Activated CD8-positive, alpha-beta memory T cell treated with anti-CD3 and anti-CD28 coated beads, Interleukin-2, amount 10 ng/mL, durations not matched to agents 7 days and 5 days (primary cell): ENCODE results near the gene MYO15B. TPM values are rescaled to one million over a fixed set of nuclear protein-coding genes. Genes with fewer than 3 reads are reported as not detected.

Source experiments
- ATAC-seq: fragments of 150-1000 bp; cut with Tn5 transposase; one replicate; pipeline ENCODE4 v1.10.0; 2021; ENCODE audit warnings: moderate library complexity
- CTCF ChIA-PET: fragments of 350-600 bp; sonication (Branson Sonifier 250); formaldehyde crosslinking; loops from one replicate; lab custom pipeline; 2021; ENCODE audit warnings: antibody characterized with exemption; lab: Charles Lee
- DNase-seq: peaks from one replicate; pipeline ENCODE4 v3.0.0-alpha.2; 2020
- H3K27ac Mint-ChIP-seq: one replicate; pipeline ENCODE4 v1.8.0; 2021; ENCODE audit warnings: mild to moderate bottlenecking, mixed read lengths
- H3K27me3 Mint-ChIP-seq: one replicate; pipeline ENCODE4 v1.8.0; 2021; ENCODE audit warnings: mixed read lengths
- H3K36me3 Mint-ChIP-seq: one replicate; pipeline ENCODE4 v1.8.0; 2021; ENCODE audit warnings: mild to moderate bottlenecking, mixed read lengths
- H3K4me1 Mint-ChIP-seq: one replicate; pipeline ENCODE4 v1.8.0; 2021; ENCODE audit warnings: mixed read lengths
- H3K4me3 Mint-ChIP-seq: one replicate; pipeline ENCODE4 v1.8.0; 2021; ENCODE audit warnings: mild to moderate bottlenecking, moderate library complexity, mixed read lengths
- H3K9me3 Mint-ChIP-seq: one replicate; pipeline ENCODE4 v1.8.0; 2022; ENCODE audit warnings: low read depth, mixed read lengths
- total RNA-seq, 2 experiments: library from RNA; stranded (reverse); gene quantifications; one replicate each; pipeline ENCODE4 v1.2.3, GENCODE V29; 2021

Gene MYO15B
- total RNA-seq, 2 experiments from 2014 or later = 12.4 to 25.6 TPM

DNA sequence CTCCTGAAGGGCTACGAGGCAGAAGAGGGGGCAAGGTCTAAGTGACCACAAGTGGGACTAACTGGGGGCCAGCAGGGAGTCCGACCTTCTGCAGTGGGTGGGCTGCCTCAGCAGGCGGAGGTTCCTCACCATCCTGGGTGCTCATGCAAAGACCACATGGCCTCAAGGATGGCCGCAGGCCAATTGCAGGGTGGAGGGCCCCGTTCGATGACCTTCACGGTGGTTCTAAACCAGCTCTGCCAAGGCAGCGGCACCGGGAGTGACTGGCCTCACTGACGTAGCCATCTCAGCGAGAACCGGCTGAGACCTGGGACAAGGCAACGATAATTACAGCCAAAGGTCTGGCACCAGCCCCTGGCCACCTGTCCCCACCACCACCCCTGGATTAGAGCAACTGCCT is 51.3 kb downstream of the MYO15B start:
- DNase-seq (no peak), ATAC-seq (no peak)
- no peak overlapping the region for H3K4me3 Mint-ChIP-seq
- H3K27me3 Mint-ChIP-seq = no peaks in the 10 kb centered on the region
- H3K4me1 Mint-ChIP-seq = peaks cover 6% of the 10 kb centered on the region
- H3K36me3 Mint-ChIP-seq = no peaks in the 10 kb centered on the region
- no peaks in the 10 kb centered on the region for H3K9me3 Mint-ChIP-seq
- no peak overlapping the region for H3K27ac Mint-ChIP-seq
- CTCF ChIA-PET = interaction anchor here (1.0 to 3.0 kb wide), 3 partner anchors 13 to 110 kb away, joined by 3 to 25 read pairs (median 3); no protein-coding TSS in a partner anchor

DNA sequence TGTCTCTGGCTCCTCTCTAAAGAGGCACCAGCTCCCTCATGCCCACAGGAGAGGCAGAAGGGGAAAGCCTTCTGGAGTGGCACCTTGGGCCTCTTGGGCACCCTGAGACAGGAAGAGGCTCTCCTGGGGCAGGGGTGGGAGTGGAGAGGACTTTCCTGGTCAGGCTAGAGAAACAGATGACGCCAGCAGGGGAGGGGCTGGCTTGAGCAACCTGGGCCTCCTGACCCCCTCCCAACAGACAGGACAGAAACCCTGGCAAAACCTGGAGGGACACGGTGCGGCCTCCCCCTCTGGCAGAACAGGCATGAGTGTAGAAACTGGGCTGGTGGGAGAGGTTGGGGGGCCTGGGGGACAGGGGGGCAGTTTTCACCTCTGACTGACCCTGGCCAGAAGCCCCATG is 51.7 kb downstream of the MYO15B start:
- DNase-seq (no peak), ATAC-seq (no peak)
- H3K4me1 Mint-ChIP-seq = peaks cover 6% of the 10 kb centered on the region
- no peaks in the 10 kb centered on the region for H3K36me3 Mint-ChIP-seq
- H3K27ac Mint-ChIP-seq = no peak overlapping the region
- no peak overlapping the region for H3K4me3 Mint-ChIP-seq
- CTCF ChIA-PET = interaction anchor here (1.0 kb wide), 1 partner anchor 109 kb away, joined by 3 read pairs; no protein-coding TSS in a partner anchor
- H3K27me3 Mint-ChIP-seq = no peaks in the 10 kb centered on the region
- no peaks in the 10 kb centered on the region for H3K9me3 Mint-ChIP-seq

DNA sequence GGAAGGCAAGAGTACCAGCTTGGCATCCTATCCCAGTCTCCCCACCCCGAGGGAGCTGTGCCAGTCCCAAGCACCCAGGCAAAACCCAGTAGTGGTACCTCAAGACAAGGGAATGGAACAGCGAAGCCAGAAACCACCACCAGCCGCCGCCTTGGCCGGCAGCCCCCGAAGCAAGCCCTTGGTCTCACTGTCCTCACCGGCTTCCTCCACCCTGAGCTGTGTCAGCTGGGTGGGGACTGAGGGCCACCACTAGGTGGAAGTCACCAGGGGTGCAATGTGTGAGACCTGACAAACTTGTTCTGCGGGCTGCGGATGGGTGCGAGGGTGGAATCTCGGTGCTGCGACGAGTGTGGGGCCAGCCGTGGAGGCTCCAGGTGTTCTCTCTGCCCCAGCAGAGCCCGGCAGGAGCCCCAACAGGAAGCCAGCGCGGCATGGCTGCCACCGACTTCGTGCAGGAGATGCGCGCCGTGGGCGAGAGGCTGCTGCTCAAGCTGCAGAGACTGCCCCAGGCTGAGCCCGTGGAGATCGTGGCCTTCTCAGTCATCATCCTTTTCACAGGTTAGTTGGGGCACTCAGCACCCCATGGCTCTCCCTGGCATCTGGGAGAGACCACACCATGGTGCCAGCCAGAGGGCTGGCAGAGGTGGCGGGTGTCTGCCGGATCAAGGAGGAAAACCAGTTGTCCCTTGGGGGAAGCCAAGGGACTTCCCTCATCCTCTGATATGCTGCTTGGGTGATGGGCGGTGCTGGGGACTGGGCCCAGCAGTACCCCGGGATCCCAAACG is 52.4 kb downstream of the MYO15B start:
- DNase-seq (no peak), ATAC-seq (no peak)
- peaks cover 6% of the 10 kb centered on the region for H3K4me1 Mint-ChIP-seq
- H3K27ac Mint-ChIP-seq = no peak overlapping the region
- no peak overlapping the region for H3K4me3 Mint-ChIP-seq
- no peaks in the 10 kb centered on the region for H3K27me3 Mint-ChIP-seq
- H3K9me3 Mint-ChIP-seq = no peaks in the 10 kb centered on the region
- CTCF ChIA-PET = interaction anchor here (1.0 to 1.1 kb wide), 2 partner anchors 108 to 110 kb away, joined by 3 read pairs; no protein-coding TSS in a partner anchor
- no peaks in the 10 kb centered on the region for H3K36me3 Mint-ChIP-seq

DNA sequence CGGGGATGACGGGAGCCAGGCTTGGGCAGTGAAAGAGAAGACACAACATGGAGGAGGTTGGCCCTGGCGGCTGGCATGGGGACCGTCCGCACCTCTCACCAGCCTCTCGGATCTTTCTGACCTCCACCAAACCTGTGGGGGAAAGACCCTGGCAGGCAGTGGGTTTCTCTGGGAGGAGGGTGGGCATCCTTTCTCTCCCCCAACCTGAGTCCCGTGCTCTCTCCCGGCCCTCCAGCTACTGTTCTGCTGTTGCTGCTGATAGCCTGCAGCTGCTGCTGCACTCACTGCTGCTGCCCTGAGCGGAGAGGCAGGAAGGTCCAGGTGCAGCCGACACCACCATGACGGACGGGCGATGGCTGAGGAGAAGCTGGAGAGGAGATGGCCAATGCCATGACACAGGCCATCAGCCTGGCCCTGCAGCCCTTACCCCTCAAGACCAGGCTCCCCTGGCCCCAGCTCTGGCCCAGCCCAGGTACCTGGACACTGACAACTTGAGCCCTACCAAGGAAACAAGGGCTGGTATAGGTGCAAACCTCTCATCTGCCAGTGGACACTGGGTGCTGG is 53.0 kb downstream of the MYO15B start:
- CTCF ChIA-PET = interaction anchor here (1.1 to 6.6 kb wide), 4 partner anchors 7 to 113 kb away, joined by 3 to 80 read pairs (median 4); partner anchors contain the start of gene SMIM5
- Mint-ChIP-seq H3K9me3 (no peaks in the 10 kb centered on the region), H3K4me1 (peaks cover 11% of the 10 kb centered on the region), H3K4me3 (no peak overlapping the region), H3K36me3 (no peaks in the 10 kb centered on the region), H3K27ac (no peak overlapping the region), H3K27me3 (no peaks in the 10 kb centered on the region)
- no peak for DNase-seq
- ATAC-seq = no peak

DNA sequence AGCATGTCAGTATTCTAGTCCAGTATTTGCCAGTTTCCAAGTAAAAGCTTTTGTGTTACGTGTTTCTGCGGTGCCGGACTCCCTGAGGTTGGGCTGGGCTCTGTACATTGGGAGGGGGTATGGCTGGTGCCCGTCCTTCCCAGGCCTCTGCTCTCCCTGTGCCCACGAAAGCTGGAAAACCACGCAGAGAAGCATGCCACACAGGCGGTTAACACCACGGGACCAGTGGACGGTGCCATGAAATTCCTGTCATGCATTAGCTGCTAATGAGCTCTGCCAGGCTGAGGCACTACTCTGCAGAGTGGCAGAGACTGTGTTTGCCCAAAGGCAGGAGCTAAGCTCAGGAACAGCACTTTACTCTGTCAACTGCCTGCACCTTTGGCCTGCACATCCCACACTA is 53.7 kb downstream of the MYO15B start:
- ATAC-seq = no peak
- Mint-ChIP-seq H3K36me3 (no peaks in the 10 kb centered on the region), H3K27ac (no peak overlapping the region), H3K4me1 (peaks cover 18% of the 10 kb centered on the region), H3K27me3 (no peaks in the 10 kb centered on the region), H3K4me3 (no peak overlapping the region), H3K9me3 (no peaks in the 10 kb centered on the region)
- CTCF ChIA-PET = interaction anchor here (1.1 to 6.6 kb wide), 4 partner anchors 8 to 112 kb away, joined by 3 to 80 read pairs (median 4); partner anchors contain the start of gene SMIM5
- DNase-seq = no peak

DNA sequence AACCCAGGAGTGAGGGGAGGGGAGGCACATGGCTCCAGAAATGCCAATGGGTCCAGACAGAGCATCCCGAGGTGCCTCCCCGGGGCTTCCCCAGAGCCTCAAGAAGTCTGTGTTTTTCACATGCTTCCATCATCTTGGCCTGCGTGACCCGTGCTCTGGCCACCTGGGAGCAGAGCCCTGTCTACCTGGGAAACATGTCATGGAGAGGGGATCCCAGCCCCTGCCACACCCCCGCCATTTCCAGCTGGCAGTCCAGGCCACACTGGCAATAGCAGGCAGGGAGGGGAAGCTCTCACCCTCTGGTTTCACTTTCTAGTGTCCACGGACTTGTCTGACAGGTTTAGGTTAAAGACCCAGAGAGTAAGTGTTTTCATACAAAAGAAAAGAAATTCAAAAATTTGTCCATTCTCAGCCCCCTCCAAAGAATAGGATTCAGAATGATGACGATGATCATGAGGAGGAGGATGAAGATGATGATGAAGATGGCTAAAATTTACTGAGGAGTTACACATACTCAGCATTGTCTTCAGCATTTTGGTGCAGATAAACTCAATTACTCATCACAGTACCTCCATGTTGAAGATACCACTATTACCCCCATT is 54.7 kb downstream of the MYO15B start:
- ATAC-seq (no peak), DNase-seq (no peak)
- H3K9me3 Mint-ChIP-seq = no peaks in the 10 kb centered on the region
- no peak overlapping the region for H3K27ac Mint-ChIP-seq
- H3K36me3 Mint-ChIP-seq = no peaks in the 10 kb centered on the region
- CTCF ChIA-PET = interaction anchor here (0.7 to 6.6 kb wide), 4 partner anchors 9 to 107 kb away, joined by 3 to 80 read pairs (median 4); partner anchors contain the start of gene SMIM5
- no peak overlapping the region for H3K4me3 Mint-ChIP-seq
- H3K27me3 Mint-ChIP-seq = no peaks in the 10 kb centered on the region
- H3K4me1 Mint-ChIP-seq = peaks cover 21% of the 10 kb centered on the region

DNA sequence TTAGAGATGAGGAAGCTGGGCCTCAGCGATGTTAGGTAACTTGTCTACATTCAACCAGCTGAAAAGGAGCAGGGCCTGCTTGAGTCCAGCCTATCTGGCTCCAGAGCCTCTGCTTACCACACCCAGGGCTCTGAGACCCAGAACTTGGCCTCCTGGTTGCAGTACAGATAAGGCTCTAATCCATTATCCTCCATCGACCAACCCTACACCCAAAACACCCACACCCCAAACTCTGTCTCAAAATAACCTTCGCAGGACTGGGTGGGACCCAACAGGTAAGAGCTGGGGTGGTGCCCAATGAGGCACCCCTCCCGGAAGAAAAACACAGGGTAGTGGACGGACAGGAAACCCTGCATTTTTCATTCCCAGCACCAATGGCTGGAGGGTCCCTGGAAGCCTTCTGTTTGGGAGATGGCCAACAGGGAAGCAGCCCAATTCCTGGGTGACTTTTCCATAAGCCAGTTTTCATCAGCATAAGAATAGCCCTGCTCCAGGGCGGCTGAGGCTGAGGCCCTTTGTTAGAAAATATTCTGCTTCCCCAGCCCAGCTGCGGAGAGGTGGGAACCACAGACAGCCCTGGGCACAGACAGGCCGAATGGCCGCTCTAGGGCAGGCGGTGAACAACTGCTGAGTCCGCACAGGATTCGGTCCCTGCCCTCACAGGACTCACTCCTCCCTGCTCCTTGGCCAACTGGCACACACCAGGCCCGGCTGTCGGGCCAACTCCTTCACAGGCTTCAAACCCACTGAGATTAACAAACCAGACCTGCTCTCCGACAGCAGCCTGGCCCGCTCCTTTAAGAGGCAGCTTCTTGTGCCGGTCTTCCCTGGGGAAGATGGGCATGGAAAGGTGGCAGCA is 55.4 kb downstream of the MYO15B start:
- Mint-ChIP-seq H3K27me3 (no peaks in the 10 kb centered on the region), H3K9me3 (no peaks in the 10 kb centered on the region), H3K4me1 (peaks cover 21% of the 10 kb centered on the region), H3K4me3 (no peak overlapping the region), H3K27ac (no peak overlapping the region), H3K36me3 (no peaks in the 10 kb centered on the region)
- DNase-seq (no peak), ATAC-seq (no peak)
- CTCF ChIA-PET = interaction anchor here (0.7 to 6.6 kb wide), 5 partner anchors 10 to 107 kb away, joined by 3 to 80 read pairs (median 10); partner anchors contain the start of gene SMIM5

DNA sequence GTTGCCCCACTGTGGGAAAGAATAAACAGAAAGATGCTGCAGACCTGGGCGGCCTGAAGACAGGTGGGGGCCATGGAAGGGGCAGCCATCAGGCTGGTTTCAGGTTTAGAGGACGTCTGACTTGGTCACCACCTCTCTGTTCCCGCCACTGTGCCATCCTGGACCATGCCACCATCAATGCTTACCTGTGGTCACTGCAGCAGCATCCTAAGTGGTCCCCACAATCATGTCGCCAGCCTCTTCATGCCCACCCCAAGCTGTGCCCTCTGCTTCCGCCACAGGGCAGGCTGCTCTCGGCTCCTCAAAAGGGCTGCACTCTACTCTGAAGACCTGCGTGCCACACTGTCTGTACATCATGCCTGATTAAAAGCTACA is 56.0 kb downstream of the MYO15B start:
- CTCF ChIA-PET = interaction anchor here (1.1 to 6.6 kb wide), 5 partner anchors 9 to 107 kb away, joined by 3 to 80 read pairs (median 19); partner anchors contain the start of gene SMIM5
- H3K4me3 Mint-ChIP-seq = no peak overlapping the region
- no peaks in the 10 kb centered on the region for H3K36me3 Mint-ChIP-seq
- no peaks in the 10 kb centered on the region for H3K9me3 Mint-ChIP-seq
- no peaks in the 10 kb centered on the region for H3K27me3 Mint-ChIP-seq
- peaks cover 21% of the 10 kb centered on the region for H3K4me1 Mint-ChIP-seq
- no peak overlapping the region for H3K27ac Mint-ChIP-seq
- ATAC-seq (no peak), DNase-seq (no peak)

DNA sequence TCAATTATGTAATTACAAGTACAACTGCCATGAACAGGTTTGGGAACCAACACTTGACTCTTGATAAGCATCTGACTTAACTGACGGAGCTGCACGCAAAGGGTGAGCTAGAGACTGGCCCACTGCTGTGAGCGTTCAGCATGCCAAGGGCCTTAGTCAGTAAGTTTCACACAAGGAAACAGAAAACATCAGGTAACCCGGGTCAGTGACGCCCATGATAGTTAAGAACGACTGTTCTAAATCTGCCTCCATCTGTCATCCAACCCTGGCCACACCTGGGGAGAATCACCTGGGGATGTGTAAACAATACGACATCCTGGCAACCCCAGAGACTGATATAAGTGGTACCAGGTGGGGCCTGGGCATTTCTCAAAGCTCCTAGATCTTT is 57.9 kb downstream of the MYO15B start:
- DNase-seq = no peak
- no peak for ATAC-seq
- peaks cover 21% of the 10 kb centered on the region for H3K4me1 Mint-ChIP-seq
- H3K27ac Mint-ChIP-seq = peak overlapping the region; percentile 86
- CTCF ChIA-PET = interaction anchor here (0.6 to 6.6 kb wide), 9 partner anchors 8 to 258 kb away, joined by 3 to 80 read pairs (median 10); partner anchors contain the start of gene SMIM5
- H3K27me3 Mint-ChIP-seq = no peaks in the 10 kb centered on the region
- no peaks in the 10 kb centered on the region for H3K36me3 Mint-ChIP-seq
- no peaks in the 10 kb centered on the region for H3K9me3 Mint-ChIP-seq
- no peak overlapping the region for H3K4me3 Mint-ChIP-seq

DNA sequence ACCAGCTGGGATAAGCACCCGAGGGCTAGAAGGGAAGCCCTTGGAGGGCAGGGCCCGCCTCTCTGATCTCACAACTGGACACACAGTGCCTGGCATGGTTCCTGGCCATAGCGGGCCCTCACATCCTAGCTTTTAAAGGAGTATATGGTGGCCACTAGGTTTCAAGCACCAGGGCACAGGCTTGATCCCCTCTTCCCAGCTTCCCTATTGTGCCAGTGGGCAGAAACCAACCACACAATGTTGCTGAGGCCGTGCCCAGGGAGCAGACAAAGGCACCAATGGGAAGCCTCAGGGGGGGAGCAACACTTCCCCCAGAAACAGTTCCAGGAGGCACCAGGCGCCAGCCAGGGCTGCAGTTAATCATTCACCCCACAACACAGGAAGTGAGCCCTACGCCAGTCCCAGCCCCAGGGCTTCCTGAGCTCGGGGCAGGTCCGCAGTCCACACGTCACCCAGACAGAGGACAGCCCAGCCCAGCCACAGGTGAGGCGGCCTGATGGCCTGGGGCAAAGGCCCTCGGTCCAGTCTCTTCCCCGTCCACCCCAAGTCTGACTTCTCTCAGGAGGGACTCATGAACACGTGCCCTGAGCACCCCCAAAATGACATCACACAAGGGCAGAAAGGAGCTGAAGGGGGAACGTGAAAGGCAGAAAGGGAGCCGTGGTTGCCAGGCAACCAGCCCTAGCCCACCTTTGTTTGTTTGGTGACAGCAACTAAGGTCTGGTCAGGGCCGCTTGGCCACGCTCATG is 58.5 kb downstream of the MYO15B start:
- Mint-ChIP-seq H3K4me1 (peaks cover 21% of the 10 kb centered on the region), H3K9me3 (no peaks in the 10 kb centered on the region), H3K36me3 (peaks cover 1% of the 10 kb centered on the region), H3K27me3 (no peaks in the 10 kb centered on the region), H3K4me3 (no peak overlapping the region), H3K27ac (peak overlapping the region; percentile 86)
- CTCF ChIA-PET = interaction anchor here (1.0 to 6.6 kb wide), 7 partner anchors 13 to 108 kb away, joined by 3 to 80 read pairs (median 19); partner anchors contain the start of gene SMIM5
- DNase-seq (peak; percentile 57), ATAC-seq (peak; percentile 92)

DNA sequence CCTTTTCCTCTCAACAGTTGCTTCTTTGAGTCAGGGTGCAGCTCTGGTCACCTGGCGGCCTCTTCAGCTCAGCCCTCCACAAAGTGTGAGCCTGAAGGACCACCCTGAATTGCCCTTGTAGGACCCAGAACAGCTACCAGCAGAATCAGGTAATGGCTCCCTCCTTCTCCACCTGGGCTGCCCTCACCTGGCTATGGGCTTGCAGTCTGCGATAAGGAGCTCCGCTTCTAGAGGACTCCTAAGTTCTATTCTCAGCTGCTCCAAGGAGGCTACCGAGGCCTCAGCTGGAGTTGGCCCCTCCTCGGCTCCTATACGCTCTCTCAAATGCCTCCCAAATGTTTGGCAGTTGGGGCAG is 59.0 kb downstream of the MYO15B start:
- H3K27me3 Mint-ChIP-seq = no peaks in the 10 kb centered on the region
- DNase-seq (no peak), ATAC-seq (no peak)
- H3K36me3 Mint-ChIP-seq = peaks cover 1% of the 10 kb centered on the region
- H3K9me3 Mint-ChIP-seq = no peaks in the 10 kb centered on the region
- CTCF ChIA-PET = interaction anchor here (1.4 to 6.6 kb wide), 5 partner anchors 13 to 107 kb away, joined by 6 to 80 read pairs (median 19); partner anchors contain the start of gene SMIM5
- no peak overlapping the region for H3K4me3 Mint-ChIP-seq
- peak overlapping the region; percentile 36 for H3K27ac Mint-ChIP-seq
- peaks cover 21% of the 10 kb centered on the region for H3K4me1 Mint-ChIP-seq

DNA sequence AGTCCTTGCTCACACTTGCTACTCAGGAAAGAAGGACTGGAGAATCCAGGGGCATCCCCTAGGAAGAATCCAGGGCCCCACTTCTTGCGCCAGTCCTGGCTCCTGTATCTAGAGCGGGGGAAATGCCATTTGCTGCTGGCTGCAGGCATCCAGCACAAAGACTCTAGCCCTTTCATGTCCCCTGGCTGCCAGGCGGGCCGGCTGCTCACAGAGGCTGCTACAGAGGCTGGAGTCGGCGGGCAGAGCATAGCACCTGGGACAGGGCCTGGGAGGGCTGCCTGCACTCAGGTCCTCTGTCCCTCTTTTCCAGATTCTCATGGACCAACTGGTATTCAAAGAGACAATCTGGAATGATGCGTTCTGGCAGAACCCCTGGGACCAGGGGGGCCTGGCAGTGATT is 59.5 kb downstream of the MYO15B start:
- peaks cover 1% of the 10 kb centered on the region for H3K36me3 Mint-ChIP-seq
- peaks cover 21% of the 10 kb centered on the region for H3K4me1 Mint-ChIP-seq
- no peaks in the 10 kb centered on the region for H3K27me3 Mint-ChIP-seq
- no peak for ATAC-seq
- no peak overlapping the region for H3K4me3 Mint-ChIP-seq
- DNase-seq = no peak
- H3K9me3 Mint-ChIP-seq = no peaks in the 10 kb centered on the region
- peak overlapping the region; percentile 36 for H3K27ac Mint-ChIP-seq
- CTCF ChIA-PET = interaction anchor here (3.3 to 6.6 kb wide), 3 partner anchors 14 to 103 kb away, joined by 19 to 80 read pairs (median 22); partner anchors contain the start of gene SMIM5
